PC-3 (cell line): ENCODE measurements around the gene PHLDA3. TPM values are rescaled to one million over a fixed set of nuclear protein-coding genes. Genes with fewer than 3 reads are reported as not detected.

Experiments used
- ATAC-seq: fragments of 200-7000 bp; cut with Tn5 transposase; 2 replicates; pipeline ENCODE4 v1.9.1; 2020; ENCODE audit warnings: mild to moderate bottlenecking, moderate library complexity
- BruUV-seq: library from RNA; stranded (reverse); fragments of 400-500 nt; replicated peaks from 2 replicates; lab custom pipeline; 2021; lab: Mats Ljungman, UMichigan
- CTCF ChIA-PET: fragments of 300-600 bp; sonication (Branson Sonifier 250); formaldehyde crosslinking; loops from one replicate; lab custom pipeline; 2022; ENCODE audit warnings: antibody characterized with exemption; lab: Charles Lee
- POLR2A ChIA-PET: fragments of 300-600 bp; sonication (Branson Sonifier 250); formaldehyde crosslinking; loops from one replicate; lab custom pipeline; 2022; ENCODE audit warnings: antibody characterized with exemption; ENCODE audit not compliant: unreplicated experiment; lab: Charles Lee
- DNase-seq: peaks from one replicate; pipeline ENCODE4 v3.0.0-alpha.2; 2015
- H2AFZ ChIP-seq: fragments of 300-600 bp; sonication (generic); 2 replicates; pipeline ENCODE4 v1.6.0; 2016; ENCODE audit warnings: antibody characterized with exemption, low read length
- H3F3A ChIP-seq: fragments of 300-600 bp; sonication (generic); one replicate; pipeline ENCODE4 v1.6.0; 2017; ENCODE audit warnings: antibody characterized with exemption, low read length, control low read depth, mild to moderate bottlenecking; ENCODE audit not compliant: unreplicated experiment
- H3K27ac ChIP-seq: fragments of 300-600 bp; sonication (generic); 2 replicates; pipeline ENCODE4 v1.5.1; 2016; ENCODE audit warnings: mild to moderate bottlenecking, low read length
- H3K27me3 ChIP-seq: fragments of 300-600 bp; sonication (generic); 2 replicates; pipeline ENCODE4 v1.6.1; 2016; ENCODE audit warnings: low read length, mixed read lengths
- H3K36me3 ChIP-seq: fragments of 300-600 bp; sonication (generic); 2 replicates; pipeline ENCODE4 v1.6.1; 2016; ENCODE audit warnings: low read depth, mixed run types, low read length, mixed read lengths
- H3K4me1 ChIP-seq: fragments of 300-600 bp; sonication (generic); 2 replicates; pipeline ENCODE4 v1.5.1; 2016; ENCODE audit warnings: low read length; ENCODE audit not compliant: insufficient read depth
- H3K4me2 ChIP-seq: fragments of 300-600 bp; sonication (generic); 2 replicates; pipeline ENCODE4 v1.6.0; 2016; ENCODE audit warnings: low read length
- H3K4me3 ChIP-seq: fragments of 300-600 bp; sonication (generic); 2 replicates; pipeline ENCODE4 v1.5.1; 2016; ENCODE audit warnings: mild to moderate bottlenecking, low read length, mixed read lengths
- H3K79me2 ChIP-seq: fragments of 300-600 bp; sonication (generic); 2 replicates; pipeline ENCODE4 v1.6.1; 2017; ENCODE audit warnings: low read length, mixed read lengths
- H3K9ac ChIP-seq: fragments of 300-600 bp; sonication (generic); 2 replicates; pipeline ENCODE4 v1.6.0; 2016; ENCODE audit warnings: mild to moderate bottlenecking, low read length
- H3K9me2 ChIP-seq: fragments of 300-600 bp; sonication (generic); replicated peaks from 2 replicates; pipeline ENCODE4 v1.6.1; 2016; ENCODE audit warnings: mixed run types, low read length, mixed read lengths
- H3K9me3 ChIP-seq: fragments of 300-600 bp; sonication (generic); 2 replicates; pipeline ENCODE4 v1.6.1; 2016; ENCODE audit warnings: low read length, mixed read lengths
- H4K20me1 ChIP-seq: fragments of 300-600 bp; sonication (generic); 2 replicates; pipeline ENCODE4 v1.6.1; 2016; ENCODE audit warnings: low read length, mixed read lengths
- CTCF ChIP-seq: fragments of 300-600 bp; sonication (generic); conservative IDR thresholded peaks from 2 replicates; pipeline ENCODE4 v1.5.1; 2017; ENCODE audit warnings: antibody characterized with exemption, low read depth, mild to moderate bottlenecking, low read length
- EZH2 ChIP-seq: fragments of 300-600 bp; sonication (generic); IDR thresholded peaks from one replicate; pipeline ENCODE4 v1.6.1; 2017; ENCODE audit warnings: antibody characterized with exemption, mild to moderate bottlenecking, low read length; ENCODE audit not compliant: unreplicated experiment
- EZH2phosphoT487 ChIP-seq: fragments of 300-600 bp; sonication (generic); IDR thresholded peaks from 2 replicates; pipeline ENCODE4 v1.6.1; 2018; ENCODE audit warnings: mild to moderate bottlenecking, antibody characterized with exemption, low read length, borderline replicate concordance
- intact Hi-C: fragments of 100-400 bp; cut with micrococcal nuclease; formaldehyde crosslinking; loops from 2 replicates; pipeline ENCODE4 v1.9.0; 2023
- total RNA-seq: library from RNA; depleted of rRNA; stranded (reverse); fragments of >200 nt; gene quantifications from 2 replicates; pipeline ENCODE4 v1.2.3, GENCODE V29; 2014

PHLDA3 gene
- total RNA-seq, 1 experiment from 2014 or later, result 216 TPM

DNA sequence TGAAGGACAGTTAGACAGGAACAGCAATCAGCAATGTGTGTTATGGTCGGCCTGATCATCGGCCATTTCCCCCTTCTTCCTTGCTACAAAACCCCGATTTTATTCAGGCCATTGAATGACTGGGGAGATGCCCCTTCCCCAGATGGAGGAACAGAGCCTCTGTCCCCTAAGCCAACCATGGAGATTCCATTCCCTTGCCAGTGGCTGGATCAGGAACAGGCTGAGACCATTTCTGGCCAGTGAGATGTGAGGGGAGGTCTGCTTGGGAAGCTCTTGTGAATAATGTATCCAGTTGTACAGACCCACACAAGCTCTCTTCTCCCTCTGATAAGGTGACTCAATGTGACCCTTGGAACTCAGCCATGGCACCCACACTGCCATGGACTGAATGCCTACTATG is 30.2 kb upstream of the PHLDA3 start:
- Histone ChIP-seq H3K27me3 (no peaks in the 10 kb centered on the region), H3K27ac (no peak overlapping the region), H4K20me1 (peaks cover 9% of the 10 kb centered on the region; the same call in 1 of the 2 replicates), H3K4me1 (peaks cover 21% of the 10 kb centered on the region), H3K9ac (no peak overlapping the region), H3K36me3 (peaks cover 16% of the 10 kb centered on the region), H3K4me3 (no peak overlapping the region), H3K79me2 (peaks cover 58% of the 10 kb centered on the region), H3K4me2 (no peak overlapping the region), H3F3A (no peaks in the 10 kb centered on the region), H2AFZ (no peak overlapping the region), H3K9me3 (no peaks in the 10 kb centered on the region), H3K9me2 (no peaks in the 10 kb centered on the region)
- intact Hi-C loops, result no loop called here
- ChIA-PET POLR2A (no interaction called here), CTCF (no interaction called here)
- ATAC-seq (no peak), DNase-seq (no peak)
- no TSS peak for BruUV-seq
- no peak for TF ChIP-seq EZH2
- no peak for TF ChIP-seq CTCF
- TF ChIP-seq EZH2phosphoT487, result no peak

DNA sequence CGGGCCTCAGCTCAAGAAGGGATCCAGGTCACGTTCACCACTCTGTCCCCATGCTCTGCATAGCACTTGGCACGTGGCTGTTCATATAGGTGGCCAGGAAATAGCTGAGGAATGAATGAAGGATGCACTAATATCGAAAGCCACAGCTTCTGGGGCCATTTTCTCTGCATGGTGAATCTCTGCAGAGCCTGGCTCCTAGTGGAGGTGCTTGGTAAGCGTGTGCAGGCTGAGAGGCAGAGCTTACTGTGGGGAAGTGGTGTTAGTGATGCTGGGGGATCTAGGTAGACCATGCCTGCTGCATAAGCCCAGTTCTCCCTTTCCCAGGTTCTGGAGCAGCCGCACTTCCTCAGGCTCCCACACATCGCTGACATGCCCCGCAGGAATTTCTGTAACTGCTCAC is 29.6 kb upstream of the PHLDA3 start:
- peaks cover 9% of the 10 kb centered on the region; the same call in 1 of the 2 replicates for H4K20me1 ChIP-seq
- ATAC-seq, result no peak
- POLR2A ChIA-PET, result no interaction called here
- no peak overlapping the region for H3K27ac ChIP-seq
- intact Hi-C loops, result no loop called here
- no peaks in the 10 kb centered on the region for H3K27me3 ChIP-seq
- no peak overlapping the region for H3K4me3 ChIP-seq
- TF ChIP-seq CTCF (no peak), EZH2phosphoT487 (no peak), EZH2 (no peak)
- no peaks in the 10 kb centered on the region for H3K9me3 ChIP-seq
- no TSS peak for BruUV-seq
- no peak overlapping the region for H3K4me2 ChIP-seq
- H3K36me3 ChIP-seq, result peaks cover 22% of the 10 kb centered on the region
- no peak overlapping the region for H2AFZ ChIP-seq
- CTCF ChIA-PET, result no interaction called here
- peaks cover 15% of the 10 kb centered on the region for H3K4me1 ChIP-seq
- no peak for DNase-seq
- peaks cover 52% of the 10 kb centered on the region for H3K79me2 ChIP-seq
- H3K9ac ChIP-seq, result no peak overlapping the region
- no peaks in the 10 kb centered on the region for H3F3A ChIP-seq
- no peaks in the 10 kb centered on the region for H3K9me2 ChIP-seq

DNA sequence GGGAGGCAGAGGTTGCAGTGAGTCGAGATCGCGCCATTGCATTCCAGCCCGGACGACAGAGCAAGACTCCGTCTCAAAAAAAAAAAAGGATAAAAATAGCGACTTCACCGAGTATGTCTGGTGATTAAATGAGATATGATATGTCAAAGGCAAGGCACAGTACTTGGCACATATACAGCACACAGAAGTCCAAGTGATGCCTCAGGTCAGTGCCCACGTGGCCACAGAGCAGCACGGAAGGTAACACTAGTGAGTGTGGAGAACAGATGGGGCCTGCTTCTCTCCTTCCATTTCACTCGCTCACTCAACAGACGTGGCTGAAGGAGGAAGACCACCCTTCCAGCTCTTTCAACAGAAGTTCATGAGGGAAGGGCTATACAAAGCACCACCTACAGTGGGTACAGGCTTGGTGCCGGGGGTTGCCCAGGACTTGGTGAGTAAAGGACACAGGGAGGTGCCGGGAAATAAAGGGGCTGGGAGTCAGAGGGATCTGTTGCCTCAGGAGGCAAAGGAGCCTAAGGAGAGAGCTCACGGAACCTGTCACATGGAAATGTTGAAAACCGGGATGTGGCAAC is 29.0 kb upstream of the PHLDA3 start:
- ATAC-seq, result no peak

More for the DNA sequence above, 29.0 kb upstream of the PHLDA3 start:
- no peak overlapping the region for H3K4me3 ChIP-seq
- H3K9me3 ChIP-seq, result no peaks in the 10 kb centered on the region
- H3K27me3 ChIP-seq, result no peaks in the 10 kb centered on the region
- H3K4me2 ChIP-seq, result no peak overlapping the region
- peaks cover 48% of the 10 kb centered on the region for H3K79me2 ChIP-seq
- POLR2A ChIA-PET, result no interaction called here
- H3K9me2 ChIP-seq, result no peaks in the 10 kb centered on the region
- DNase-seq, result no peak
- CTCF ChIA-PET, result no interaction called here
- BruUV-seq, result no TSS peak
- H3K36me3 ChIP-seq, result peaks cover 23% of the 10 kb centered on the region
- peaks cover 9% of the 10 kb centered on the region; the same call in 1 of the 2 replicates for H4K20me1 ChIP-seq
- H3K27ac ChIP-seq, result no peak overlapping the region
- TF ChIP-seq EZH2phosphoT487, result no peak
- TF ChIP-seq EZH2, result no peak
- no peak for TF ChIP-seq CTCF
- H2AFZ ChIP-seq, result no peak overlapping the region
- no peaks in the 10 kb centered on the region for H3F3A ChIP-seq
- no peak overlapping the region for H3K9ac ChIP-seq
- H3K4me1 ChIP-seq, result peaks cover 10% of the 10 kb centered on the region
- intact Hi-C loops, result no loop called here
